Measurements from ENCODE around the gene SDC3.

Gene SDC3

DNA sequence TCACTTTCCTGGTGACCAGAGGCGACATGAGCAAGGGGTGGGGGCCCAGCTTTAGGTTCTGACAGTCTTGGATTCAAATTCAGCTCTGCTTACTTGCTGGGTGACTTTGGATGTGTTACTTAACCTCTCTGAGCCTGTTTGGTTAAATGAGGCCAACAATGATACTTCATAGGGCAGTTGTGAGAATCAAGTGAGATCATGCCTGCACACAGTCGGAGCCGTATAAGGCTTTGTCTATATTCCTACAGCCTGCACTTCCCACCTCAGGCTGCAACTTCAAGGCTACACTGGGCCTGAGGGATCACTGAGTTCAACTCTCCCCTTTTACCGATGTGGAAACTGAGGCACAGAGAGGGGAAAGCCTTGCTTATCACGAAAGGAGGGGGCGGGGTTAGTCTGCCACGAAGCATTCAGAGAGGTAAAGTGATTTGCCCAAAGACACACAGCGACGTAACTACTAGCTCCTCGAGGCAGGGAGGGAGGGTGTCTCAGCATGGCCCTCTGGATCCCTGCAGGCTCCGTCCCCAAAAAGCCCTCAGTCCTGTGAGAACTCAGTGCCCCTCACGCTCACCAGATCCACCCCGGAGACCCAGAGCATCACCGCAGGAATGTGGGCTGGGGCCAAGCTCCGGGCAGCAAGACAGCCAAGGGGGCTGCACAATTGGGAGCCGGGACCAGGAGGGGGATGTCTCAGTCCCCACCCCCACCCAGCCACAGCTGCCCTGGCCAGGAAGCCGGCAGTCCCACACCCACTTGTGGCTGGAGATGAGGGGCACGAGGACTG is 25.0 kb downstream of the SDC3 start:
- no peak overlapping the region for H3K4me3 ChIP-seq (ENCODE audit: low read depth, low read length)
- TF ChIP-seq, protein P1, sequence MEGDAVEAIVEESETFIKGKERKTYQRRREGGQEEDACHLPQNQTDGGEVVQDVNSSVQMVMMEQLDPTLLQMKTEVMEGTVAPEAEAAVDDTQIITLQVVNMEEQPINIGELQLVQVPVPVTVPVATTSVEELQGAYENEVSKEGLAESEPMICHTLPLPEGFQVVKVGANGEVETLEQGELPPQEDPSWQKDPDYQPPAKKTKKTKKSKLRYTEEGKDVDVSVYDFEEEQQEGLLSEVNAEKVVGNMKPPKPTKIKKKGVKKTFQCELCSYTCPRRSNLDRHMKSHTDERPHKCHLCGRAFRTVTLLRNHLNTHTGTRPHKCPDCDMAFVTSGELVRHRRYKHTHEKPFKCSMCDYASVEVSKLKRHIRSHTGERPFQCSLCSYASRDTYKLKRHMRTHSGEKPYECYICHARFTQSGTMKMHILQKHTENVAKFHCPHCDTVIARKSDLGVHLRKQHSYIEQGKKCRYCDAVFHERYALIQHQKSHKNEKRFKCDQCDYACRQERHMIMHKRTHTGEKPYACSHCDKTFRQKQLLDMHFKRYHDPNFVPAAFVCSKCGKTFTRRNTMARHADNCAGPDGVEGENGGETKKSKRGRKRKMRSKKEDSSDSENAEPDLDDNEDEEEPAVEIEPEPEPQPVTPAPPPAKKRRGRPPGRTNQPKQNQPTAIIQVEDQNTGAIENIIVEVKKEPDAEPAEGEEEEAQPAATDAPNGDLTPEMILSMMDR (IDR thresholded peaks at IDR 0.05; ENCODE audit: control insufficient read depth, extremely low read depth, insufficient read depth): no peak

GRCh38 chr1:30882678-30883388 is 25.7 kb downstream of the SDC3 start:
- no peak for DNase-seq (ENCODE audit: low read depth)
- TF ChIP-seq, protein P1 (IDR thresholded peaks at IDR 0.05; ENCODE audit: control insufficient read depth, extremely low read depth, insufficient read depth): no peak
- H3K4me3 ChIP-seq (ENCODE audit: low read depth, low read length): no peak overlapping the region

More for the DNA sequence above, 25.0 kb downstream of the SDC3 start:
- DNase-seq (ENCODE audit: low read depth): no peak

- H3K4me3 ChIP-seq (ENCODE audit: low read depth, low read length): no peak overlapping the region
- TF ChIP-seq, protein P1 (IDR thresholded peaks at IDR 0.05; ENCODE audit: control insufficient read depth, extremely low read depth, insufficient read depth): no peak
- no peak for DNase-seq (ENCODE audit: low read depth)
Observed at GRCh38 chr1:30881319-30882181, 27.0 kb downstream of the SDC3 start.

DNA sequence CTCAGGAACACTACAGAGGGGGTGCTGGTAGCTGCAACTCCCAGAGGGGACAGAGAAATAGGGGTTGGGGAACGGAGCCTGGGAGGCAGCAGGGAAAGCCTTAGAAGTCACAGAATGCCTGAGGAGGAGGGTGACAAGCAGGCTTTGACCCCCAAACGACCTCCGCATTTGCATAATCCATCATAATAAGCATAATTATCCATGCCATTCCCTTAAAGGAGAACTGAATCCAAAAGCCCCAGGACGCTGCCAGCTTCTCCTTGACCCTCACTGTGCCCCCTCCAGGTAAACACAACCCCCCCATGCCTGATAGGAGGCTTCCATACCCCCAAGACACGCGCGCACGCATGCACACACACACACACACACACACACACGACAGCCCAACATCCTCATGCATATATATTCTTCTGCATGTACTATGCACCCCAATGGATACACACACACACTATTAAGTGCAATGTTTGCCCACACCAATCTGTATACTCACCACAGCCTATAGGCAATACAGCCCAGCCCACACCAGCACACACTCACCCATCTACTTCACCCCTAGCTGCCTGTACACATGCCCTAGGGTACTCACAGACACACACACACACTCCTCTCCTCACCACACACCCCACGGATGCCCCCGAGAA is 27.8 kb downstream of the SDC3 start:
- TF ChIP-seq, protein P1 (IDR thresholded peaks at IDR 0.05; ENCODE audit: control insufficient read depth, extremely low read depth, insufficient read depth): no peak
- DNase-seq (ENCODE audit: low read depth): no peak
- H3K4me3 ChIP-seq (ENCODE audit: low read depth, low read length): no peak overlapping the region

DNA sequence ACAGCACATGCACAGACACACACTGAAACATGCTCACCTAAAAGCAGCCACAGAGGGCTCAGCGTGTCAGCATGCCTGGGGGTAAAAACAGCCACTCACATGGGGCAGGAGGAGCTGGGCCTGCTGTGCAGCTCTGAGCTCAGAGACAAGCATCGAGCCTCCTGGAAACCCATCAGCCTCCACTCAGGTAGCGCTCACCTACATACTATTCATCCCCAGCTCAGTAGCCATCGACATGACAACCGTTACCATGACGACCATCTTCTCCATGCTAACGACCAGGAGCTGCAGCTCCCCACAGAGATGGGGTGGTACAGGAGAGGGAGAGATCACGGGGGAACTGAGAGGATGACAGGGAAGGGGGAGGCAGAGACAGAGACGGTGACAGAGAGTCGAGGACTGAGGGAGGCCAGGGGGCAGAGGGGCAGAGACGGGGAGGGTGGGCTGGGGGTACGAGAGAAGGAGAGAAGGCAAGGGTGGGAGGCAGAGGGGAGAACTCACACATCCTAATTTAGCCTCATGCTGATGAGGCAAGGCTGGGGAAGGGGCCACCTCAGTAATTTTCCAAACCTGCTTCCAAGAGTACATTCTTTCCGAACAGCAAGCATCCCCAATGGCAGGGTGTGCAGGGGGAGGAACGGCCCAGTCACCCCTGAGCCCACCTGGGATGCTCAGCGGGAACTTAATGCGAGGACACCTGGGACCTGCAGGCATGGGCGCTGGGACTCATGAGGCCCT is 28.4 kb downstream of the SDC3 start:
- DNase-seq (ENCODE audit: low read depth): no peak
- no peak overlapping the region for H3K4me3 ChIP-seq (ENCODE audit: low read depth, low read length)
- TF ChIP-seq, protein P1 (IDR thresholded peaks at IDR 0.05; ENCODE audit: control insufficient read depth, extremely low read depth, insufficient read depth): no peak
